ENCODE data around the gene GFOD2. TPM values are rescaled to one million over a fixed set of nuclear protein-coding genes. Genes with fewer than 3 reads are reported as not detected.

The GFOD2 gene
- total and polyA plus RNA-seq, 2 of the 8 experiments (the other 6 are each of a cell fraction or from before 2014, with no cell fraction given) = 21.4 to 33.2 TPM

- H3K9me3 ChIP-seq (ENCODE audit: insufficient read depth in 2 of 2, low read depth in 1 of 2, low read length in 1 of 2) = no peaks in the 10 kb centered on the region
- H3K27me3 ChIP-seq (replicated peaks in 1 of 4; ENCODE audit: control insufficient read depth in 3 of 4, extremely low read depth in 1 of 4, insufficient read depth in 3 of 4, low read length in 3 of 4) = no peaks in the 10 kb centered on the region
- H2BK12ac ChIP-seq (ENCODE audit: low read depth, low read length) = no peak overlapping the region
- no peak for DNase-seq (ENCODE audit: low read depth in 1 of 2, low spot score in 2 of 2)
- H3K4me3 ChIP-seq (ENCODE audit: extremely low read depth in 1 of 4, insufficient read depth in 2 of 4, low read depth in 3 of 4, low read length in 4 of 4) = no peak overlapping the region
- H3K36me3 ChIP-seq (ENCODE audit: control insufficient read depth in 2 of 4, insufficient read depth in 4 of 4, low read length in 3 of 4) = peaks cover 0 to 16% (median 0%) of the 10 kb centered on the region in 4 experiments; a peak in 3 of 8 replicates
- 0 out of 2 replicates have a peak overlapping the region, but pooled peaks have one; percentile 8 for H2BK5ac ChIP-seq (ENCODE audit: low read depth, low read length)
- H3K27ac ChIP-seq (ENCODE audit: low read depth, low read length) = no peak overlapping the region
- H3K9ac ChIP-seq (replicated peaks in 1 of 4; ENCODE audit: extremely low read depth in 1 of 4, low read depth in 3 of 4, low read length in 3 of 4) = no peak overlapping the region
- H2AFZ ChIP-seq (ENCODE audit: low read length) = no peak overlapping the region
- no peak overlapping the region for H3K23ac ChIP-seq (ENCODE audit: insufficient read length)
- no peak overlapping the region for H2AK5ac ChIP-seq (ENCODE audit: low read depth, low read length)
- CTCF ChIA-PET (ENCODE audit: partially characterized antibody) = interaction anchor here (0.9 kb wide), 1 partner anchor 44 kb away, joined by 3 read pairs; no protein-coding TSS in a partner anchor
- H4K5ac ChIP-seq (ENCODE audit: insufficient read length, low read depth, low read length) = no peak overlapping the region
- no peak overlapping the region for H2BK20ac ChIP-seq (ENCODE audit: low read length)
- no peak overlapping the region for H3K4ac ChIP-seq (replicated peaks; ENCODE audit: insufficient read length, low read depth, low read length)
- no peak for FAIRE-seq
- H3K4me1 ChIP-seq (replicated peaks in 1 of 4; ENCODE audit: control insufficient read depth in 3 of 4, insufficient read depth in 4 of 4, low read length in 3 of 4) = no peaks in the 10 kb centered on the region
- H4K8ac ChIP-seq (ENCODE audit: extremely low read depth, insufficient read depth, low read length) = peak overlapping the region; percentile 11; the same call in 1 of the 2 replicates
- no peaks in the 10 kb centered on the region for H3K79me2 ChIP-seq (ENCODE audit: control insufficient read depth in 1 of 2, insufficient read depth in 2 of 2, low read length in 2 of 2)
- no peak overlapping the region for H3K18ac ChIP-seq (ENCODE audit: extremely low read depth, low read length)
- no peaks in the 10 kb centered on the region for H3K79me1 ChIP-seq (ENCODE audit: low read depth, low read length)
- H3K4me2 ChIP-seq (ENCODE audit: insufficient read depth in 1 of 2, low read depth in 2 of 2, low read length in 2 of 2) = no peak overlapping the region
- H4K91ac ChIP-seq (replicated peaks; ENCODE audit: insufficient read length, low read length) = no peak overlapping the region
- POLR2A ChIA-PET (ENCODE audit: partially characterized antibody) = interaction anchor here (1.9 kb wide), 1 partner anchor 10 kb away, joined by 5 read pairs; no protein-coding TSS in a partner anchor
- no peak overlapping the region for H3K56ac ChIP-seq (replicated peaks; ENCODE audit: insufficient read length, low read depth, low read length)
- H2BK15ac ChIP-seq (ENCODE audit: low read length) = no peak overlapping the region
- H3K23me2 ChIP-seq (ENCODE audit: low read depth, low read length) = no peaks in the 10 kb centered on the region
- no peak overlapping the region for H2BK120ac ChIP-seq (replicated peaks; ENCODE audit: low read depth, low read length)
- 91% methylated on average over 4 of the region's 4 CpGs; no CpG with 5 or more reads in 1 of the 2 experiments for WGBS, 2 experiments (ENCODE audit: extremely low coverage in 1 of 2, insufficient coverage in 1 of 2, insufficient read length in 1 of 2, insufficient replicate concordance in 2 of 2, low coverage in 1 of 2, low lambda C conversion rate in 2 of 2, missing lambda C conversion rate in 1 of 2)
- no peak overlapping the region for H3K14ac ChIP-seq (ENCODE audit: insufficient read length)
- H4K20me1 ChIP-seq (replicated peaks in 1 of 2; ENCODE audit: control insufficient read depth in 1 of 2, insufficient read depth in 2 of 2, low read length in 2 of 2) = peaks cover 0 to 2% of the 10 kb centered on the region in 2 experiments
- no peak for TF ChIP-seq TAF1 (IDR thresholded peaks at IDR 0.05; ENCODE audit: low read depth, low read length)
- no peak for TF ChIP-seq SRF (IDR thresholded peaks at IDR 0.05; ENCODE audit: low read depth, low read length)
- no peak for TF ChIP-seq SAP30 (IDR thresholded peaks at IDR 0.05; ENCODE audit: insufficient read depth, insufficient replicate concordance, low read length)
- TF ChIP-seq JUN (IDR thresholded peaks at IDR 0.05; ENCODE audit: low read depth, low read length) = no peak
- no peak for TF ChIP-seq SUZ12 (IDR thresholded peaks at IDR 0.05; ENCODE audit: low read length)
- no peak for TF ChIP-seq KDM1A (IDR thresholded peaks at IDR 0.05; ENCODE audit: borderline replicate concordance, low read length)
- TF ChIP-seq JUND (IDR thresholded peaks at IDR 0.05; ENCODE audit: low read length) = no peak
- no peak for TF ChIP-seq RFX5 (IDR thresholded peaks at IDR 0.05; ENCODE audit: borderline replicate concordance, low read depth, low read length)
- TF ChIP-seq SP1 (IDR thresholded peaks at IDR 0.05; ENCODE audit: low read depth, low read length) = no peak
- TF ChIP-seq PHF8 (conservative IDR thresholded peaks at IDR 0.05; ENCODE audit: low read depth, low read length) = no peak
Measured at GRCh38 chr16:67741118-67741517, 22.0 kb upstream of the GFOD2 start.

All from H1 (cell line).